Fibroblast of lung (primary cell): ENCODE data around the gene ALDH1A1.

Experiments used
- CTCF ChIP-seq, 2 donors: IDR thresholded peaks in 1 of 2; conservative IDR thresholded peaks in 1 of 2; 1 replicate in 1 of 2; 2 replicates in 1 of 2; pipeline ENCODE4 v1.5.1; 2011 to 2012; ENCODE audit warnings: low read length in 2 of 2, control low read depth in 1 of 2, inconsistent platforms in 1 of 2, low read depth in 1 of 2, mild to moderate bottlenecking in 1 of 2
- EZH2 ChIP-seq: IDR thresholded peaks from 2 replicates; pipeline ENCODE4 v1.5.1; 2012; ENCODE audit warnings: low read length, control low read depth, mild to moderate bottlenecking; ENCODE audit errors: missing control alignments

DNA sequence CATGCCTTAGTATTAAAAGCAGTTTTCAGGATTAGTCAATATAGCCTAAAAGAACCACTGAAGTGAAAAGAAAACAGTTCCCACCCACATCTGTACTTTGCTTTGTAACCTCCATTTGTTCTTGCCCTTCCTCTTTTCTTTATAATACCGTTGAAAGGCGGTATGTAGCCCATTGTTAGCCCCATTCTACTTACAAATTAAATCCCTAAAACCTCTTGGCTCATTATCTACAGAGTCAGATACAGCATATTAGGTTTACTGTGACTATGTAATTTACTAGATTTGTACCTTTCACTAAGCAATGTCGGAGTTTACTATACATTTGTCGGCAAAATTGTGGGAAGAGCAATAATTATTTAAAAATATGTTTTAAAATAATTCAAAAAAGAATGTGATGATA lies 17.3 kb downstream of the ALDH1A1 start:
- TF ChIP-seq EZH2 (no peak), CTCF (conservative IDR thresholded peaks at IDR 0.05 in 1 of 2, IDR thresholded peaks at IDR 0.05 in 1 of 2; ENCODE audit: low read depth in 1 of 2, low read length in 2 of 2) (no peak)
